GM10266 (cell line): ENCODE data around the gene NUP210.

Source experiments
- DNase-seq: peaks from one replicate; pipeline ENCODE4 v3.0.0; 2012; ENCODE audit errors: extremely low spot score
- CTCF ChIP-seq: IDR thresholded peaks from 2 replicates; pipeline ENCODE4 v1.5.1; 2012; ENCODE audit warnings: mild to moderate bottlenecking, low read depth; ENCODE audit not compliant: control insufficient read depth, insufficient read depth; ENCODE audit errors: missing control alignments

NUP210 gene

GRCh38 chr3:13353936-13354542 is 66.1 kb downstream of the NUP210 start:
- TF ChIP-seq CTCF, result peak; percentile 9
- DNase-seq, result no peak

DNA sequence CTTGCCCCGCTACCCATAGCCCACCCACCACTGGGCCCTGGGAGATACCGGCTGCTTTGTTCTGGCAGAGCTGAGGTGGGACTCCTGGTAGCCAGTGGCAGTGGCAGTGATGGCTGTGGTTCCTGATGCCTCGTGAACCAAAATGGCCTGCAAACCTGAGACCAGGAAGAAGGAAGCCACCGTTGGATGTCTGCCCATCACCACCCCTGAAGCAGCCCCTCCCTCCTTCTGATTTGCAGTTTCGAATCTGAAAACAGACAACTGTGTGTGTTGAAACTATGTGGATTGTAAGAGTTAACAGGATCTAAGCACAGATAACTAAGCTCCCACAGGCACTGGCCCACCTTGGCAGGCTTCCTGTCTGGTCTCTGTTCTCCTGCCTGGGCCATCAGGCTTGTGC is 66.6 kb downstream of the NUP210 start:
- DNase-seq, result no peak
- TF ChIP-seq CTCF, result no peak

DNA sequence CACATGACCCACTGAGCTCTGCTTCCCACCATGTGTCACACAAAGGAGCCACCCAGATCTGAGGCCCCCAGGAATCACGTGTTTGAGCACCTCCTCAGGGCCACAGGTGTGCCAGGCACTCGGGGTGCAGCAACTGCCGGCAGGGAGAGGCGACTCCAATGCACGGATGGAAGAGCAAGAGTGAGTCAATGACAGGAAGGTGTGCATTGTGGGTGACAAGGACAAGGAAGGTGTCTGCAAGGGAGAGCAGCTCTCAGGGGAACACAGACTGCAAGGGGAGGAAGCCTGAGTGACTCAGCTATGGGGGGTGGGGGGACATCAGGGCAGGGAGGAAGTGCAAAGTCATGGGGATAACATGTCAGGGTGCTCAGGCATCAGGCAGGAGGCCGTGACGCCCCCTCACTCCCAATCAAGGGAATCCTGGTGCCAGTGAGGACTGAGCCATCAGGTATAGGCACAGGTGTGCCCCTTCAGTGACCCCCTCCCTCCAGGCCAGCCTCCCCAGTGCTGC is 67.4 kb downstream of the NUP210 start:
- no peak for TF ChIP-seq CTCF

GRCh38 chr3:13349823-13350222 is 70.3 kb downstream of the NUP210 start:
- TF ChIP-seq CTCF, result no peak
- no peak for DNase-seq

More for the DNA sequence above, 67.4 kb downstream of the NUP210 start:
- no peak for DNase-seq

GRCh38 chr3:13348661-13349396 is 71.3 kb downstream of the NUP210 start:
- TF ChIP-seq CTCF, result no peak
- no peak for DNase-seq

- DNase-seq, result no peak
- no peak for TF ChIP-seq CTCF
These were observed 72.0 kb downstream of the NUP210 start for GRCh38 chr3:13348100-13348499.

DNA sequence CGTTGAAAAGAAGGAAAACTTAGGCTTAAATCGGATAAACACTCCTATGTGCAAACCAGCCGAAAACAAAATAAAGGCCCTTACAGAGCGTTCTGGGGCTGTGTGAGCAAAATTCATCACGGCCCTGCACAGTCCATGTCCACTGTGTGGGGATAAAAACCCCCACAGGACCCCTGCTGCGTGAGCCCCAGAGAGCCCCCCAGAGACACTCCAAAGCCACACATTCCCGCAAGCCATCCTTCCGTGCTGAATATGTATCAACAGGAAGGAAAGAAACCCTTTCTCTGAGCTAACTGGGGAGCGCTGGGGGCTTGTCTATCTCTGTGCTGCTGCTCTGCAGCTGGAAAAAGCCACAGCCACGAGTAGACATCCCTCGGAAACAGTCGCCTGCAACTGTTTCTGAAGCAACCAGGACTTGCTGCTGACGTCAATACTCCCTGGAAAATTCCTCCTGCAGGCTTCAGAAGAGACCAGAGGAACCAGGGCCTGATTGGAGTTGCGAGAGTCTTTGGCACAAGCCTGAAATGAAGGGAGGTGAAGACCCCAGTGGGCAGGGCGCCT is 72.7 kb downstream of the NUP210 start:
- DNase-seq, result no peak
- TF ChIP-seq CTCF, result no peak
